HepG2 (cell line): Measurements from ENCODE around the gene LIFR. TPM values are rescaled to one million over a fixed set of nuclear protein-coding genes. Genes with fewer than 3 reads are reported as not detected.

Source experiments
- AGO2 ChIP-seq: fragments of 200-400 bp; formaldehyde crosslinking; optimal IDR thresholded peaks from 2 replicates; pipeline ENCODE3; 2017; ENCODE audit warnings: mild to moderate bottlenecking, low read depth, low read length, moderate library complexity
- ARID3A ChIP-seq: IDR thresholded peaks from 2 replicates; pipeline ENCODE4 v1.6.1; 2012; ENCODE audit warnings: low read depth, low read length, improper control_type of control experiment
- ARNT ChIP-seq: fragments of 450-650 bp; IDR thresholded peaks from 2 replicates; pipeline ENCODE4 v1.6.1; 2017
- GPN1 ChIP-seq: sonication (generic); formaldehyde crosslinking; IDR thresholded peaks from 2 replicates; pipeline ENCODE4 v1.5.1; 2020; ENCODE audit warnings: missing genetic modification reagents, borderline replicate concordance
- NFE2L2 ChIP-seq: fragments of 150-350 bp; IDR thresholded peaks from 2 replicates; pipeline ENCODE4 v1.6.1; 2014; ENCODE audit warnings: low read length
- NONO ChIP-seq, 2 experiments: fragments of 450-650 bp in 1 of 2; sonication (generic) in 1 of 2; formaldehyde crosslinking in 1 of 2; IDR thresholded peaks in 1 of 2; conservative IDR thresholded peaks in 1 of 2; 2 replicates each; pipeline versions ENCODE4 v1.6.1 to v1.8.0; 2017 to 2022; ENCODE audit warnings: mild to moderate bottlenecking in 1 of 2, missing genetic modification reagents in 1 of 2, moderate library complexity in 1 of 2
- PBX2 ChIP-seq: IDR thresholded peaks from 2 replicates; pipeline ENCODE4 v1.6.1; 2016; ENCODE audit warnings: control low read depth
- PPARG ChIP-seq: conservative IDR thresholded peaks from 2 replicates; pipeline ENCODE4 v1.6.1; 2016; ENCODE audit warnings: missing biosample characterization, missing genetic modification reagents
- RNF219 ChIP-seq: sonication (generic); formaldehyde crosslinking; IDR thresholded peaks from 2 replicates; pipeline ENCODE4 v1.5.0; 2020; ENCODE audit warnings: mild to moderate bottlenecking, missing genetic modification reagents
- STAT6 ChIP-seq: sonication (generic); formaldehyde crosslinking; IDR thresholded peaks from 2 replicates; pipeline ENCODE4 v1.4.0; 2020; ENCODE audit warnings: missing genetic modification reagents, mild to moderate bottlenecking, borderline replicate concordance
- ZGPAT ChIP-seq: IDR thresholded peaks from 2 replicates; pipeline ENCODE4 v1.6.1; 2016; ENCODE audit warnings: mild to moderate bottlenecking
- ZNF296 ChIP-seq: sonication (generic); formaldehyde crosslinking; conservative IDR thresholded peaks from 2 replicates; pipeline ENCODE4 v1.5.0; 2020; ENCODE audit warnings: mild to moderate bottlenecking, missing genetic modification reagents
- ZNF382 ChIP-seq: sonication (generic); formaldehyde crosslinking; IDR thresholded peaks from 2 replicates; pipeline ENCODE4 v1.5.0; 2020; ENCODE audit warnings: missing genetic modification reagents, mild to moderate bottlenecking, borderline replicate concordance
- ZNF569 ChIP-seq: sonication (generic); formaldehyde crosslinking; IDR thresholded peaks from 2 replicates; pipeline ENCODE4 v1.5.0; 2020; ENCODE audit warnings: mild to moderate bottlenecking, missing genetic modification reagents, moderate library complexity, borderline replicate concordance
- ZNF652 ChIP-seq: IDR thresholded peaks from 2 replicates; pipeline ENCODE4 v1.6.1; 2016; ENCODE audit warnings: low read depth, borderline replicate concordance
- ZNF703 ChIP-seq: sonication (generic); formaldehyde crosslinking; IDR thresholded peaks from 2 replicates; pipeline ENCODE4 v1.5.1; 2020; ENCODE audit warnings: missing genetic modification reagents, mild to moderate bottlenecking, moderate library complexity, borderline replicate concordance
- polyA plus RNA-seq, 8 experiments: library from polyadenylated mRNA; depleted of rRNA in 3 of 8; stranded (reverse) in 7 of 8; unstranded in 1 of 8; fragments of >200 nt; fragmentation: Illumina TruSeq in 4 of 8; extraction: Trizol in 4 of 8; gene quantifications; 2 replicates each; pipeline versions ENCODE4 v1.2.1 to v1.2.3, GENCODE V29; 2011 to 2016; ENCODE audit warnings: low read depth in 4 of 8, missing spikeins in 1 of 8, mixed read lengths in 1 of 8; ENCODE audit not compliant: insufficient read depth in 1 of 8
- total RNA-seq, 5 experiments: library from RNA; depleted of rRNA; stranded (reverse); fragments of >200 nt; fragmentation: Illumina TruSeq; extraction: Trizol; gene quantifications; 2 replicates each; pipeline ENCODE4 v1.2.3, GENCODE V29; 2016; ENCODE audit warnings: low read depth in 1 of 5

Gene LIFR
- total and polyA plus RNA-seq, 2 of the 13 experiments (the other 11 are each of a cell fraction or from before 2014, with no cell fraction given): 6.3 to 25.2 TPM

GRCh38 chr5:38535248-38535750 is 21.1 kb downstream of the LIFR start (continued):
- TF ChIP-seq ZNF652 (no peak), PBX2 (CRISPR knock-in tag) (no peak), ARID3A (peak; percentile 47; the same call in 1 of the 2 replicates), GPN1 (CRISPR knock-in tag) (no peak), ZNF569 (CRISPR knock-in tag) (no peak), ARNT (no peak), RNF219 (CRISPR knock-in tag) (no peak), AGO2 (no peak), PPARG (no peak), STAT6 (CRISPR knock-in tag) (no peak), ZNF382 (CRISPR knock-in tag) (no peak), NONO (IDR thresholded peaks at IDR 0.05) (no peak), NONO (CRISPR knock-in tag; conservative IDR thresholded peaks at IDR 0.05) (no peak), ZGPAT (CRISPR knock-in tag) (peak; percentile 33; the same call in 1 of the 2 replicates), ZNF703 (CRISPR knock-in tag) (no peak), ZNF296 (no peak), NFE2L2 (no peak)
